Tibial artery (tissue), 4 donors: ENCODE data around the gene NCKAP5.

Experiments
- DNase-seq, 2 donors: peaks; one replicate each; pipeline ENCODE4 v3.0.0-alpha.2; 2019
- H3K27ac ChIP-seq, 2 donors: fragments of 200-600 bp; sonication (generic) in 1 of 2; 1 replicate in 1 of 2; 2 replicates in 1 of 2; pipeline ENCODE4 v1.5.1; 2018 to 2019; ENCODE audit warnings: mild to moderate bottlenecking in 1 of 2
- H3K27me3 ChIP-seq, 2 donors: fragments of 200-600 bp; sonication (generic) in 1 of 2; one replicate each; pipeline versions ENCODE4 v1.5.1 to v1.6.0; 2016 to 2019
- H3K36me3 ChIP-seq, 3 donors: fragments of 200-600 bp; sonication (generic) in 2 of 3; one replicate each; pipeline ENCODE4 v1.5.1; 2016 to 2019; ENCODE audit warnings: mild to moderate bottlenecking in 2 of 3
- H3K4me1 ChIP-seq, 4 donors: fragments of 200-600 bp; sonication (generic) in 2 of 4; 1 replicate in 3 of 4; 2 replicates in 1 of 4; pipeline ENCODE4 v1.5.1; 2016 to 2019
- H3K4me3 ChIP-seq, 2 donors: fragments of 200-600 bp; sonication (generic) in 1 of 2; 1 replicate in 1 of 2; 2 replicates in 1 of 2; pipeline ENCODE4 v1.5.1; 2018 to 2019; ENCODE audit warnings: mild to moderate bottlenecking in 2 of 2
- H3K9me3 ChIP-seq, 3 donors: fragments of 200-600 bp; sonication (generic) in 1 of 3; one replicate each; pipeline ENCODE4 v1.5.1; 2016 to 2019
- CTCF ChIP-seq, 2 experiments: fragments of 200-600 bp in 1 of 2; fragments of 450-650 bp in 1 of 2; IDR thresholded peaks; one replicate each; pipeline ENCODE4 v1.5.1; 2017 to 2019; ENCODE audit warnings: antibody characterized with exemption in 2 of 2, mild to moderate bottlenecking in 1 of 2, moderate library complexity in 1 of 2
- intact Hi-C: fragments of 100-400 bp; cut with DNase I; formaldehyde crosslinking; loops from one replicate; pipeline ENCODE4 v1.15.0; 2023; ENCODE audit warnings: low total_unique reads

NCKAP5 gene

DNA sequence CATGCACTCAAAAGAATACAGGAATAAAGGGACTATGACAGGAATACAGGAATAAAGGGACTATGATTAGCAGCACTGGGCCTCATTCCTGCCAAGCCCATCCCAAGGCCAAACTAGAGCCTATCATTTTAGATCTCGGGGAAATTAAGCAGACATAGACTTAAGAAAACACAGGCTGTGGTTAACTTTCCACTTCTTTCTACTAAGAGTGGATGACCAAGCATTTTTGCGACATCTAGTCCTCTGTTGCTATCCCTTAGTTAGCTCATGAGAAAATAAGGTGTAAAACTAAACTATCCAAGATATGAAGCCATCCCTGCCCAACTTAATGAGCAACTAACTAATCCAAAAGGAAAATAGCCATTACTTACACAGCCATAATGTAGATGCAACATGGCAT, 904.2 kb downstream of the NCKAP5 start:
- Histone ChIP-seq H3K27me3 (peaks cover 0 to 21% of the 10 kb centered on the region in 2 donors), H3K36me3 (no peaks in the 10 kb centered on the region), H3K9me3 (no peaks in the 10 kb centered on the region), H3K4me3 (no peak overlapping the region), H3K27ac (no peak overlapping the region), H3K4me1 (peaks cover 0 to 8% (median 6%) of the 10 kb centered on the region in 4 donors)
- intact Hi-C loops = no loop called here
- no peak for DNase-seq
- TF ChIP-seq CTCF (IDR thresholded peaks at IDR 0.05) = no peak

DNA sequence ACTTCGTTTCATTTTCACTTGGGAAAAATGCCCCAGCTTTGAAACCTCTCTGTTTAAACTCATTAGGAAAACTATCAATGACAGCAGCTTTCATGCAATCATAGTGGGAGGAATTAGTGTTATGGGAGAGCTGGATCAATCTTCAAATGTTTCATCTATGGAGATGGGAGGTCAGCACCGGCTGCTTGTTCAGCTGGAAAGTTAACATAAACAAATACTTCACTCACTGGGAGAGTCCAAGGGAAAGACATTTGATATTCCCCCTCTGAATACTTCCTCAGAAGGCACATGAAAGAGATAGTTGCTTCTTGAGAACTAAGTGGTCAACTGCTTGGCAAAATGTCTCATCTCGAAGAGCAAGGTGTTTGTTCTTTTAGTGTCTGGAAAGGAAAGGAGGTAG, 905.5 kb downstream of the NCKAP5 start:
- no peak for TF ChIP-seq CTCF (IDR thresholded peaks at IDR 0.05)
- no peak for DNase-seq
- intact Hi-C loops = no loop called here

GRCh38 chr2:132659331-132659730, 908.9 kb downstream of the NCKAP5 start:
- Histone ChIP-seq H3K4me3 (no peak overlapping the region), H3K36me3 (no peaks in the 10 kb centered on the region), H3K27me3 (peaks cover 0 to 4% of the 10 kb centered on the region in 2 donors), H3K4me1 (no peaks in the 10 kb centered on the region), H3K27ac (no peak overlapping the region), H3K9me3 (no peaks in the 10 kb centered on the region)
- no peak for DNase-seq
- no peak for TF ChIP-seq CTCF (IDR thresholded peaks at IDR 0.05)
- intact Hi-C loops = no loop called here

More for the DNA sequence above, 905.5 kb downstream of the NCKAP5 start:
- no peaks in the 10 kb centered on the region for H3K9me3 ChIP-seq
- no peak overlapping the region for H3K27ac ChIP-seq
- no peak overlapping the region for H3K4me3 ChIP-seq
- H3K27me3 ChIP-seq = peaks cover 0 to 7% of the 10 kb centered on the region in 2 donors
- H3K36me3 ChIP-seq = no peaks in the 10 kb centered on the region
- no peaks in the 10 kb centered on the region for H3K4me1 ChIP-seq

GRCh38 chr2:132656266-132656975, 911.8 kb downstream of the NCKAP5 start:
- no peak for DNase-seq
- TF ChIP-seq CTCF (IDR thresholded peaks at IDR 0.05) = no peak
- intact Hi-C loops = no loop called here
- H3K27ac ChIP-seq = no peak overlapping the region
- H3K4me3 ChIP-seq = no peak overlapping the region
- peaks cover 0 to 4% of the 10 kb centered on the region in 2 donors for H3K27me3 ChIP-seq
- no peaks in the 10 kb centered on the region for H3K36me3 ChIP-seq
- no peaks in the 10 kb centered on the region for H3K9me3 ChIP-seq
- no peaks in the 10 kb centered on the region for H3K4me1 ChIP-seq

- Histone ChIP-seq H3K4me1 (no peaks in the 10 kb centered on the region), H3K27me3 (no peaks in the 10 kb centered on the region), H3K4me3 (no peak overlapping the region), H3K9me3 (no peaks in the 10 kb centered on the region), H3K27ac (no peak overlapping the region), H3K36me3 (no peaks in the 10 kb centered on the region)
- intact Hi-C loops = no loop called here
- no peak for DNase-seq
- TF ChIP-seq CTCF (IDR thresholded peaks at IDR 0.05) = no peak
These were observed 913.3 kb downstream of the NCKAP5 start for GRCh38 chr2:132654968-132655367.
